Measurements from ENCODE around the gene CDKN2D. TPM values are rescaled to one million over a fixed set of nuclear protein-coding genes. Genes with fewer than 3 reads are reported as not detected.

The CDKN2D gene
- total and polyA plus RNA-seq, 2 of the 13 experiments (the other 11 are each of a cell fraction or from before 2014, with no cell fraction given), result 5.4 to 8.6 TPM

GRCh38 chr19:10580979-10581631 lies 12.3 kb upstream of the CDKN2D start (continued):
- TF ChIP-seq ZNF747 (CRISPR knock-in tag; IDR thresholded peaks at IDR 0.05; ENCODE audit: borderline replicate concordance) (no peak), ZNF784 (CRISPR knock-in tag; IDR thresholded peaks at IDR 0.05; ENCODE audit: borderline replicate concordance) (no peak), ZNF589 (CRISPR knock-in tag; conservative IDR thresholded peaks at IDR 0.05) (no peak), MATR3 (CRISPR knock-in tag; IDR thresholded peaks at IDR 0.05) (no peak), WIZ (CRISPR knock-in tag; IDR thresholded peaks at IDR 0.05) (no peak), PLSCR1 (CRISPR knock-in tag; IDR thresholded peaks at IDR 0.05; ENCODE audit: borderline replicate concordance) (no peak), ATF1 (CRISPR knock-in tag; IDR thresholded peaks at IDR 0.05) (no peak), AKAP8 (CRISPR knock-in tag; IDR thresholded peaks at IDR 0.05) (no peak), HOXA7 (CRISPR knock-in tag; IDR thresholded peaks at IDR 0.05) (no peak), ZBTB26 (CRISPR knock-in tag; IDR thresholded peaks at IDR 0.05; ENCODE audit: borderline replicate concordance) (peak; percentile 19; the same call in 1 of the 2 replicates), JUNB (CRISPR knock-in tag; IDR thresholded peaks at IDR 0.05; ENCODE audit: borderline replicate concordance) (no peak), PCBP2 (optimal IDR thresholded peaks at IDR 0.05; ENCODE audit: low read depth, low read length, poor library complexity, severe bottlenecking) (no peak), FOXP1 (IDR thresholded peaks at IDR 0.05) (no peak), FOXP1 (CRISPR knock-in tag; IDR thresholded peaks at IDR 0.05) (no peak), DZIP1 (CRISPR knock-in tag; IDR thresholded peaks at IDR 0.05) (no peak), TCF7 (IDR thresholded peaks at IDR 0.05; ENCODE audit: low read depth) (no peak), FOSL1 (CRISPR knock-in tag; IDR thresholded peaks at IDR 0.05; ENCODE audit: borderline replicate concordance) (no peak), FOXP4 (CRISPR knock-in tag; IDR thresholded peaks at IDR 0.05) (no peak), ETV6 (CRISPR knock-in tag; conservative IDR thresholded peaks at IDR 0.05) (no peak), ZNF788 (CRISPR knock-in tag; IDR thresholded peaks at IDR 0.05; ENCODE audit: borderline replicate concordance) (no peak)

Measured in HepG2 (cell line).